H1 (cell line): ENCODE data around the gene SRPX2. TPM values are rescaled to one million over a fixed set of nuclear protein-coding genes. Genes with fewer than 3 reads are reported as not detected.

Source experiments
- CTCF ChIA-PET: fragments of 300-600 bp; sonication (Branson Sonifier 250); formaldehyde crosslinking; loops from one replicate; lab custom pipeline; 2021; ENCODE audit not compliant: partially characterized antibody; lab: Charles Lee
- POLR2A ChIA-PET: fragments of 300-600 bp; sonication (Branson Sonifier 250); formaldehyde crosslinking; loops from one replicate; lab custom pipeline; 2021; ENCODE audit warnings: inconsistent platforms; ENCODE audit not compliant: partially characterized antibody; lab: Charles Lee
- DNase-seq, 2 experiments: peaks; one replicate each; pipeline versions ENCODE4 v3.0.0 to v3.0.0-alpha.2; 2010 to 2022; ENCODE audit warnings: low spot score in 2 of 2, low read depth in 1 of 2, mixed read lengths in 1 of 2
- FAIRE-seq: peaks from 2 replicates; lab custom pipeline; 2011; peaks lifted over from hg19 to GRCh38; lab: Jason Lieb, UNC
- H2AFZ ChIP-seq: 2 replicates; pipeline ENCODE4 v1.8.1; 2012; ENCODE audit warnings: low read length, inconsistent platforms
- H2AK5ac ChIP-seq: 2 replicates; pipeline ENCODE4 v1.6.1; 2013; ENCODE audit warnings: low read depth, low read length
- H2BK120ac ChIP-seq: replicated peaks from 2 replicates; pipeline ENCODE3; 2013; ENCODE audit warnings: low read depth, low read length, inconsistent platforms
- H2BK12ac ChIP-seq: 2 replicates; pipeline ENCODE4 v1.6.1; 2013; ENCODE audit warnings: low read depth, low read length
- H2BK15ac ChIP-seq: 2 replicates; pipeline ENCODE4 v1.6.1; 2013; ENCODE audit warnings: low read length
- H2BK20ac ChIP-seq: 2 replicates; pipeline ENCODE4 v1.6.1; 2013; ENCODE audit warnings: low read length
- H2BK5ac ChIP-seq: 2 replicates; pipeline ENCODE4 v1.6.1; 2013; ENCODE audit warnings: low read depth, low read length
- H3K14ac ChIP-seq: 2 replicates; pipeline ENCODE4 v1.6.1; 2013; ENCODE audit warnings: inconsistent platforms; ENCODE audit not compliant: insufficient read length
- H3K18ac ChIP-seq: 2 replicates; pipeline ENCODE4 v1.6.1; 2013; ENCODE audit warnings: low read length; ENCODE audit errors: extremely low read depth
- H3K23ac ChIP-seq: 2 replicates; pipeline ENCODE4 v1.6.1; 2013; ENCODE audit warnings: inconsistent platforms; ENCODE audit not compliant: insufficient read length
- H3K23me2 ChIP-seq: 2 replicates; pipeline ENCODE4 v1.6.1; 2013; ENCODE audit warnings: low read depth, low read length
- H3K27ac ChIP-seq: 2 replicates; pipeline ENCODE4 v1.6.1; 2011; ENCODE audit warnings: low read depth, low read length, inconsistent platforms
- H3K27me3 ChIP-seq, 4 experiments: replicated peaks in 1 of 4; 1 replicate in 1 of 4; 2 replicates in 3 of 4; pipeline versions ENCODE4 v1.6.1 to v1.8.1; 2011 to 2013; ENCODE audit warnings: low read length in 3 of 4, mild to moderate bottlenecking in 3 of 4, inconsistent platforms in 2 of 4, mixed read lengths in 2 of 4, moderate library complexity in 1 of 4; ENCODE audit not compliant: control insufficient read depth in 3 of 4, insufficient read depth in 3 of 4; ENCODE audit errors: extremely low read depth in 1 of 4
- H3K36me3 ChIP-seq, 4 experiments: 2 replicates each; pipeline versions ENCODE4 v1.6.1 to v1.8.1; 2011 to 2013; ENCODE audit warnings: mild to moderate bottlenecking in 4 of 4, low read length in 3 of 4, moderate library complexity in 2 of 4, control low read depth in 1 of 4, inconsistent platforms in 1 of 4; ENCODE audit not compliant: insufficient read depth in 4 of 4, control insufficient read depth in 2 of 4
- H3K4ac ChIP-seq: replicated peaks from 2 replicates; pipeline ENCODE3; 2013; ENCODE audit warnings: low read length, low read depth, mixed read lengths, inconsistent platforms; ENCODE audit not compliant: insufficient read length
- H3K4me1 ChIP-seq, 4 experiments: replicated peaks in 1 of 4; 1 replicate in 1 of 4; 2 replicates in 3 of 4; pipeline versions ENCODE4 v1.6.1 to v1.8.1; 2011 to 2013; ENCODE audit warnings: low read length in 3 of 4, inconsistent platforms in 2 of 4, mixed read lengths in 1 of 4; ENCODE audit not compliant: insufficient read depth in 4 of 4, control insufficient read depth in 3 of 4
- H3K4me2 ChIP-seq, 2 experiments: 2 replicates each; pipeline versions ENCODE4 v1.6.1 to v1.8.1; 2011 to 2013; ENCODE audit warnings: low read depth in 2 of 2, low read length in 2 of 2, control low read depth in 1 of 2, inconsistent platforms in 1 of 2, mild to moderate bottlenecking in 1 of 2; ENCODE audit not compliant: insufficient read depth in 1 of 2
- H3K4me3 ChIP-seq, 4 experiments: fragments of 200-600, 300-600 bp in 1 of 4; sonication (generic), shearing (Covaris generic), sonication (Bioruptor Twin) in 1 of 4; 2 replicates each; pipeline versions ENCODE4 v1.5.1 to v1.8.1; 2011 to 2016; ENCODE audit warnings: low read length in 4 of 4, low read depth in 3 of 4, control low read depth in 2 of 4, inconsistent platforms in 2 of 4, mild to moderate bottlenecking in 2 of 4, mixed read lengths in 1 of 4, moderate library complexity in 1 of 4; ENCODE audit not compliant: insufficient read depth in 2 of 4; ENCODE audit errors: extremely low read depth in 1 of 4
- H3K56ac ChIP-seq: replicated peaks from 2 replicates; pipeline ENCODE3; 2013; ENCODE audit warnings: low read depth, mild to moderate bottlenecking, mixed read lengths, low read length, inconsistent platforms; ENCODE audit not compliant: insufficient read length
- H3K79me1 ChIP-seq: 2 replicates; pipeline ENCODE4 v1.6.1; 2013; ENCODE audit warnings: low read depth, low read length, control low read depth
- H3K79me2 ChIP-seq, 2 experiments: 2 replicates each; pipeline versions ENCODE4 v1.6.1 to v1.8.1; 2012 to 2013; ENCODE audit warnings: low read length in 2 of 2, mild to moderate bottlenecking in 2 of 2, inconsistent platforms in 1 of 2; ENCODE audit not compliant: insufficient read depth in 2 of 2, control insufficient read depth in 1 of 2
- H3K9ac ChIP-seq, 4 experiments: replicated peaks in 1 of 4; 1 replicate in 1 of 4; 2 replicates in 3 of 4; pipeline versions ENCODE4 v1.6.1 to v1.8.1; 2011 to 2013; ENCODE audit warnings: low read depth in 3 of 4, low read length in 3 of 4, control low read depth in 2 of 4, mild to moderate bottlenecking in 2 of 4, moderate library complexity in 2 of 4, inconsistent platforms in 1 of 4; ENCODE audit errors: extremely low read depth in 1 of 4
- H3K9me3 ChIP-seq, 2 experiments: 2 replicates each; pipeline versions ENCODE4 v1.6.1 to v1.8.1; 2012 to 2013; ENCODE audit warnings: mild to moderate bottlenecking in 2 of 2, moderate library complexity in 2 of 2, control low read depth in 1 of 2, inconsistent platforms in 1 of 2, low read depth in 1 of 2, low read length in 1 of 2, mixed read lengths in 1 of 2; ENCODE audit not compliant: insufficient read depth in 2 of 2
- H4K20me1 ChIP-seq, 2 experiments: replicated peaks in 1 of 2; 2 replicates each; pipeline versions ENCODE3 to v1.8.1; 2011 to 2013; ENCODE audit warnings: inconsistent platforms in 2 of 2, low read length in 2 of 2, mild to moderate bottlenecking in 1 of 2; ENCODE audit not compliant: insufficient read depth in 2 of 2, control insufficient read depth in 1 of 2
- H4K5ac ChIP-seq: 2 replicates; pipeline ENCODE4 v1.6.1; 2013; ENCODE audit warnings: low read length, low read depth, mixed read lengths, inconsistent platforms; ENCODE audit not compliant: insufficient read length
- H4K8ac ChIP-seq: 2 replicates; pipeline ENCODE4 v1.8.0; 2013; ENCODE audit warnings: mild to moderate bottlenecking, moderate library complexity, low read length, inconsistent platforms; ENCODE audit not compliant: insufficient read depth; ENCODE audit errors: extremely low read depth
- H4K91ac ChIP-seq: replicated peaks from 2 replicates; pipeline ENCODE3; 2013; ENCODE audit warnings: low read length, mixed read lengths, inconsistent platforms; ENCODE audit not compliant: insufficient read length
- BCL11A ChIP-seq, 2 experiments: IDR thresholded peaks; one replicate each; pipeline ENCODE4 v1.6.1; 2011; ENCODE audit warnings: low read depth in 2 of 2, low read length in 2 of 2, mild to moderate bottlenecking in 2 of 2
- CBX8 ChIP-seq: fragments of 300-800, 300-1000 bp; sonication (generic); IDR thresholded peaks from 2 replicates; pipeline ENCODE4 v1.7.1; 2016; ENCODE audit warnings: low read depth, low read length, borderline replicate concordance
- CTCF ChIP-seq, 3 experiments: IDR thresholded peaks; 1 replicate in 2 of 3; 2 replicates in 1 of 3; pipeline versions ENCODE4 v1.5.1 to v1.6.1; 2011; ENCODE audit warnings: low read length in 3 of 3, mild to moderate bottlenecking in 3 of 3, inconsistent platforms in 2 of 3, low read depth in 1 of 3, moderate library complexity in 1 of 3; ENCODE audit not compliant: insufficient read depth in 1 of 3; ENCODE audit errors: control extremely low read depth in 1 of 3
- E2F6 ChIP-seq: IDR thresholded peaks from 2 replicates; pipeline ENCODE4 v1.6.1; 2012; ENCODE audit warnings: inconsistent platforms
- HDAC2 ChIP-seq, 2 experiments: fragments of 300-600 bp in 1 of 2; sonication (generic) in 1 of 2; IDR thresholded peaks; 2 replicates each; pipeline ENCODE4 v1.6.1; 2011 to 2012; ENCODE audit warnings: low read depth in 2 of 2, low read length in 2 of 2, mild to moderate bottlenecking in 2 of 2, moderate library complexity in 2 of 2, borderline replicate concordance in 1 of 2, inconsistent platforms in 1 of 2
- HDAC6 ChIP-seq: IDR thresholded peaks from one replicate; pipeline ENCODE4 v1.7.1; 2012; ENCODE audit warnings: low read depth, mild to moderate bottlenecking, inconsistent platforms, low read length, moderate library complexity
- KDM4A ChIP-seq: IDR thresholded peaks from one replicate; pipeline ENCODE4 v1.7.1; 2012; ENCODE audit warnings: low read depth, mild to moderate bottlenecking, moderate library complexity, low read length, inconsistent platforms; ENCODE audit not compliant: severe bottlenecking
- MAX ChIP-seq: IDR thresholded peaks from 2 replicates; pipeline ENCODE4 v1.6.1; 2012; ENCODE audit warnings: inconsistent platforms
- SIN3A ChIP-seq, 2 experiments: IDR thresholded peaks in 1 of 2; conservative IDR thresholded peaks in 1 of 2; 2 replicates each; pipeline ENCODE4 v1.6.1; 2011 to 2012; ENCODE audit warnings: low read length in 2 of 2, improper control_type of control experiment in 1 of 2, low read depth in 1 of 2, mild to moderate bottlenecking in 1 of 2
- TCF12 ChIP-seq: IDR thresholded peaks from 2 replicates; pipeline ENCODE4 v1.6.1; 2011; ENCODE audit warnings: low read depth, mild to moderate bottlenecking, low read length
- WGBS, 2 experiments: shearing (Covaris generic) in 1 of 2; methylation state at CpG; one replicate each; pipeline versions ENCODE4 v1.1.6 to v1.1.7; 2013 to 2015; ENCODE audit warnings: low lambda C conversion rate in 2 of 2, mixed read lengths in 2 of 2, inconsistent platforms in 1 of 2, low coverage in 1 of 2, missing lambda C conversion rate in 1 of 2; ENCODE audit not compliant: insufficient replicate concordance in 2 of 2, insufficient coverage in 1 of 2, insufficient read length in 1 of 2; ENCODE audit errors: extremely low coverage in 1 of 2, missing lambda C conversion rate in 1 of 2; 5-methylcytosine and 5-hydroxymethylcytosine counted together
- polyA plus RNA-seq, 7 experiments: library from polyadenylated mRNA; depleted of rRNA in 3 of 7; stranded (reverse) in 5 of 7; unstranded in 2 of 7; fragments of >200 nt in 5 of 7; fragments of 200-250 nt in 2 of 7; gene quantifications; 1 replicate in 5 of 7; 2 replicates in 1 of 7; 4 replicates in 1 of 7; pipeline versions ENCODE4 v1.2.1 to v1.2.3, GENCODE V29; 2011 to 2013; ENCODE audit warnings: missing spikeins in 2 of 7, mixed read lengths in 2 of 7
- total RNA-seq: library from RNA; stranded (reverse); fragmentation: NEBNext Ultra II Directional; extraction: Animal tissue kit (Norgen Biotek cat#: 25700); gene quantifications from 2 replicates; pipeline ENCODE4 v1.2.1, GENCODE V29; 2021

SRPX2 gene
- total and polyA plus RNA-seq, 2 of the 8 experiments (the other 6 are each of a cell fraction or from before 2014, with no cell fraction given), result not detected

GRCh38 chrX:100674705-100675104 lies 30.7 kb downstream of the SRPX2 start:
- Histone ChIP-seq H3K9me3 (no peaks in the 10 kb centered on the region), H3K18ac (no peak overlapping the region)
- 100% methylated on average over 1 of the region's 2 CpGs; no CpG with 5 or more reads in 1 of the 2 experiments for WGBS, 2 experiments
- TF ChIP-seq CBX8 (no peak), MAX (no peak), BCL11A (IDR thresholded peaks at IDR 0.05; ENCODE audit: low read depth in 2 of 2, low read length in 2 of 2) (no peak), TCF12 (no peak), SIN3A (conservative IDR thresholded peaks at IDR 0.05 in 1 of 2, IDR thresholded peaks at IDR 0.05 in 1 of 2; ENCODE audit: low read depth in 1 of 2, low read length in 2 of 2) (no peak), E2F6 (no peak), HDAC6 (no peak), CTCF (IDR thresholded peaks at IDR 0.05; ENCODE audit: control extremely low read depth in 1 of 3, insufficient read depth in 1 of 3, low read depth in 1 of 3, low read length in 3 of 3) (no peak), KDM4A (no peak), HDAC2 (IDR thresholded peaks at IDR 0.05; ENCODE audit: borderline replicate concordance in 1 of 2, low read depth in 2 of 2, low read length in 2 of 2) (no peak)
- TF ChIP-seq, all 59 proteins: peak for 0
- FAIRE-seq (no peak), DNase-seq (no peak)
- no peak overlapping the region for H2BK5ac ChIP-seq
- POLR2A ChIA-PET, result interaction anchor here (0.7 kb wide), 1 partner anchor 306 kb away, joined by 3 read pairs; no protein-coding TSS in a partner anchor
- no peaks in the 10 kb centered on the region for H3K36me3 ChIP-seq
- no peak overlapping the region for H2BK12ac ChIP-seq
- H3K23ac ChIP-seq, result no peak overlapping the region
- H4K20me1 ChIP-seq, result no peaks in the 10 kb centered on the region
- H3K9ac ChIP-seq, result no peak overlapping the region
- H2BK120ac ChIP-seq, result no peak overlapping the region
- H2AFZ ChIP-seq, result no peak overlapping the region
- H3K79me1 ChIP-seq, result no peaks in the 10 kb centered on the region
- H4K8ac ChIP-seq, result no peak overlapping the region
- no peaks in the 10 kb centered on the region for H3K23me2 ChIP-seq
- no peak overlapping the region for H3K4ac ChIP-seq
- H3K56ac ChIP-seq, result no peak overlapping the region
- H3K27me3 ChIP-seq, result no peaks in the 10 kb centered on the region
- H3K14ac ChIP-seq, result no peak overlapping the region
- H3K4me3 ChIP-seq, result no peak overlapping the region
- no peak overlapping the region for H2BK15ac ChIP-seq
- no peak overlapping the region for H4K5ac ChIP-seq
- H3K4me2 ChIP-seq, result no peak overlapping the region
- H2AK5ac ChIP-seq, result no peak overlapping the region
- H4K91ac ChIP-seq, result no peak overlapping the region
- CTCF ChIA-PET, result interaction anchor here (0.8 to 7.1 kb wide), 5 partner anchors 11 to 163 kb away, joined by 3 to 75 read pairs (median 3); no protein-coding TSS in a partner anchor
- no peak overlapping the region for H2BK20ac ChIP-seq
- H3K4me1 ChIP-seq, result no peaks in the 10 kb centered on the region
- no peak overlapping the region for H3K27ac ChIP-seq
- H3K79me2 ChIP-seq, result no peaks in the 10 kb centered on the region
